ENCODE measurements around the gene XAF1. TPM values are rescaled to one million over a fixed set of nuclear protein-coding genes. Genes with fewer than 3 reads are reported as not detected.
"Not testable (repeated sequence)": the region's sequence is repeated elsewhere in the genome, so short reads cannot be mapped to it uniquely, and the experiment has no call there.

The XAF1 gene
- total RNA-seq, 1 donor from 2014 or later: 19.4 TPM

GRCh38 chr17:6753546-6753945 is 2.3 kb upstream of the XAF1 start:
- no peak for DNase-seq

GRCh38 chr17:6755281-6755680 is 565 bp upstream of the XAF1 start:
- DNase-seq: no peak

GRCh38 chr17:6756425-6757031 is 682 bp downstream of the XAF1 start:
- DNase-seq: no peak

- no peak for DNase-seq
Observed at GRCh38 chr17:6757747-6758146, 1.9 kb downstream of the XAF1 start.

- DNase-seq: no peak
Observed at GRCh38 chr17:6761779-6762178, 5.9 kb downstream of the XAF1 start.

GRCh38 chr17:6768447-6768846 is 12.6 kb downstream of the XAF1 start:
- no peak for DNase-seq

GRCh38 chr17:6772016-6772415 is 16.2 kb downstream of the XAF1 start:
- no peak for DNase-seq

- DNase-seq: not testable (repeated sequence)
Observed at GRCh38 chr17:6774906-6775305, 19.1 kb downstream of the XAF1 start.

GRCh38 chr17:6775871-6776405 is 20.1 kb downstream of the XAF1 start, which contains the start of gene FBXO39:
FBXO39 (plus strand) TSS chr17:6776215; CDS start chr17:6779869, 3,654 bp downstream.
- no peak for DNase-seq

GRCh38 chr17:6779411-6779810 is 23.6 kb downstream of the XAF1 start:
- DNase-seq: no peak

- no peak for DNase-seq
Observed at GRCh38 chr17:6780001-6780400, 24.2 kb downstream of the XAF1 start.

- DNase-seq: no peak
Observed at GRCh38 chr17:6780886-6781285, 25.0 kb downstream of the XAF1 start.

GRCh38 chr17:6782244-6782643 is 26.4 kb downstream of the XAF1 start:
- no peak for DNase-seq

GRCh38 chr17:6786618-6787017 is 30.8 kb downstream of the XAF1 start:
- no peak for DNase-seq

- no peak for DNase-seq
Observed at GRCh38 chr17:6787081-6787693, 31.3 kb downstream of the XAF1 start.

- DNase-seq: no peak
Observed at GRCh38 chr17:6789146-6789545, 33.3 kb downstream of the XAF1 start.

GRCh38 chr17:6793748-6794493 is 38.1 kb downstream of the XAF1 start:
- no peak for DNase-seq

- DNase-seq: no peak
Observed at GRCh38 chr17:6796017-6796886, 40.4 kb downstream of the XAF1 start.

GRCh38 chr17:6796887-6797490 is 41.1 kb downstream of the XAF1 start:
- no peak for DNase-seq

- no peak for DNase-seq
Observed at GRCh38 chr17:6797718-6798351, 42.0 kb downstream of the XAF1 start.

GRCh38 chr17:6799738-6800137 is 43.9 kb downstream of the XAF1 start:
- DNase-seq: no peak
